ENCODE data around the gene INSIG2. TPM values are rescaled to one million over a fixed set of nuclear protein-coding genes. Genes with fewer than 3 reads are reported as not detected.

Gene INSIG2
- total and polyA plus RNA-seq, 8 donors: 31.5 to 56.6 (median 37.9) TPM

- intact Hi-C loops (cut with DNase I): no loop called here
- Histone ChIP-seq H3K4me3 (no peak overlapping the region), H3K27ac (no peak overlapping the region), H3K36me3 (no peaks in the 10 kb centered on the region), H3K4me1 (no peaks in the 10 kb centered on the region), H3K27me3 (no peaks in the 10 kb centered on the region), H3K9me3 (peaks cover 0 to 2% of the 10 kb centered on the region in 2 donors)
- no peak for TF ChIP-seq CTCF (IDR thresholded peaks at IDR 0.05)
- ATAC-seq (no peak), DNase-seq (no peak)
Measured at GRCh38 chr2:118154176-118154575, 65.9 kb downstream of the INSIG2 start.

Other genes starting within 250 kb of the INSIG2 start
- 10 to 100 TPM; 30.2 to 49.0 TPM for gene CCDC93, start 74.4 kb upstream of the INSIG2 start, total RNA-seq
- gene CCDC93, start 74.4 kb upstream of the INSIG2 start, polyA plus RNA-seq (ENCODE audit: insufficient read length in 6 of 6): 10 to 100 TPM; 42.1 to 56.8 (median 48.9) TPM

All from left lung (tissue), 10 donors.